ENCODE data around the gene ZMYND11.

The ZMYND11 gene

DNA sequence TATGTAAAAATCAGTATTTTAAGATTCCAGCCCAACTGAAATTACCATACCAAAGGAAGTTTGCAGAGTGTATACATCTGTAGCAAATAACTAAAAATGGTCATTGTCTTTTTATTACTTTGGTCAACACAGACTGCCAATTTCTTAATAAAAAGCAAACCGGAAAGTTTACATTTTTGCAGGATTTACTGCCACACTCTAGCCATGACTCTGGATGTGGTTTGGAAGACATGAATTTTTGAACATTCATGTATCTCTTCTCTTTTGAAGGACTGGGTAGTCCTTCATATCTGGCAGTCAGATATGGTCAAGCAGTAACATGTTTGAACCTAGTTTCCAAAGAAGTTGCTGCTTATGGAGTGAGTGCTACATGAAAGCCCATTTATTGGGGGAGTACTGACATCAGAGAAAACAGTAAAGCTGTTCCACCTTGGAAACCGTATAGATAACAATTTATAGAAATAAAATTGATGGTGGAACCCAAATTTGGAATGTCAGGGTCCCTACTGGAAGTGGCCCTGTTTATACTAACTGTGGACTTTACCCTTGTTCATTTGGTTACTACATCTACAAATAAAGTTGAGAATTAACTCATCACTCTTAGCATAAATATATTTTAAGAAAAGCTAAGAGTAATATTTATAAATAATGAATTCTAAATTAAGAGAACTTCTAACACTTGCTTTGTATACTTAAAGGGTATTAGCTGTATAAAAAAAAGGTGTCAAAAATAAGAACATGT is 84.6 kb downstream of the ZMYND11 start:
- in situ Hi-C loops (cut with MboI; ENCODE audit: low pct_unique_long_range_greater_than_20kb, low sequenced_read_pairs, unreplicated experiment): no loop called here
- TF ChIP-seq, protein P1, sequence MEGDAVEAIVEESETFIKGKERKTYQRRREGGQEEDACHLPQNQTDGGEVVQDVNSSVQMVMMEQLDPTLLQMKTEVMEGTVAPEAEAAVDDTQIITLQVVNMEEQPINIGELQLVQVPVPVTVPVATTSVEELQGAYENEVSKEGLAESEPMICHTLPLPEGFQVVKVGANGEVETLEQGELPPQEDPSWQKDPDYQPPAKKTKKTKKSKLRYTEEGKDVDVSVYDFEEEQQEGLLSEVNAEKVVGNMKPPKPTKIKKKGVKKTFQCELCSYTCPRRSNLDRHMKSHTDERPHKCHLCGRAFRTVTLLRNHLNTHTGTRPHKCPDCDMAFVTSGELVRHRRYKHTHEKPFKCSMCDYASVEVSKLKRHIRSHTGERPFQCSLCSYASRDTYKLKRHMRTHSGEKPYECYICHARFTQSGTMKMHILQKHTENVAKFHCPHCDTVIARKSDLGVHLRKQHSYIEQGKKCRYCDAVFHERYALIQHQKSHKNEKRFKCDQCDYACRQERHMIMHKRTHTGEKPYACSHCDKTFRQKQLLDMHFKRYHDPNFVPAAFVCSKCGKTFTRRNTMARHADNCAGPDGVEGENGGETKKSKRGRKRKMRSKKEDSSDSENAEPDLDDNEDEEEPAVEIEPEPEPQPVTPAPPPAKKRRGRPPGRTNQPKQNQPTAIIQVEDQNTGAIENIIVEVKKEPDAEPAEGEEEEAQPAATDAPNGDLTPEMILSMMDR (IDR thresholded peaks at IDR 0.05; ENCODE audit: extremely low read depth, insufficient read depth, missing control alignments): no peak
- DNase-seq (ENCODE audit: low spot score): no peak

DNA sequence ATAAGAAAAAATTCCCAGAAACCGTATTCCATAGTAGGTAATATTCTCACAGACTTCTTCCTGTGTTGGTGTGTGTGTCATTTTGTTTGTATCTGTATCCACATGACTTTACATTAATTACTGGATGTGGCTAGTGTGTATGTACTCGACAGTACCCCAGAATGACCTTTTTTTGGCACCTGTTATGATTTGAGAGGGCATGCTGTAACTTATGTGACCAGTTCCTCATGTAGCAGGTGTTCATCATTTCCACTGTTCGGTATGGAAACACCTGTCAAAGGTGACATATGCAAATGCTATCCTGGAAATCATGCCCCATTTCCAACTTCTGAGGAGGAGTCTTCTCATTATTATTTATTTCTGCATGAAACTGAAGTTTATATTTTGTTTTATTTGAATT is 89.3 kb downstream of the ZMYND11 start:
- DNase-seq (ENCODE audit: low spot score): no peak
- in situ Hi-C loops (cut with MboI; ENCODE audit: low pct_unique_long_range_greater_than_20kb, low sequenced_read_pairs, unreplicated experiment): no loop called here
- TF ChIP-seq, protein P1 (IDR thresholded peaks at IDR 0.05; ENCODE audit: extremely low read depth, insufficient read depth, missing control alignments): no peak

DNA sequence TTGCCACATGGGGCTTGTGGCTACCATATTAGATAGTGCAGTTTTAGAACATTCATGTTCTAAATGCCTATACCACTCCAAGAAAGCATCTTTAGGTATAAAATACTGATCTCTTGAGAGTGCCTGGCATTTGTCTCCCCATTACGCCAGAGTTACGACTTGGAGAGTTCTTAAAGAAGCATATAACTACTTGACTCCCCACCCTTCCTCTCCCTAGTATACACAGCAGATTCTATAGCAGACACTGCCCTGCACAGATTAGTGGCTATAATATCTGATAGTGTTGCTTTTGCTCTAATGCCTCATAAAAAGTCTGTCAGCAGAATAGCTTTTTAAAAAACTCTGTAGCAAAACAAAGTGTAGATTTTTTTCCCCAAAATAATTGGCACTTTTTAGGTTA is 90.8 kb downstream of the ZMYND11 start:
- in situ Hi-C loops (cut with MboI; ENCODE audit: low pct_unique_long_range_greater_than_20kb, low sequenced_read_pairs, unreplicated experiment): no loop called here
- DNase-seq (ENCODE audit: low spot score): no peak
- TF ChIP-seq, protein P1 (IDR thresholded peaks at IDR 0.05; ENCODE audit: extremely low read depth, insufficient read depth, missing control alignments): no peak

DNA sequence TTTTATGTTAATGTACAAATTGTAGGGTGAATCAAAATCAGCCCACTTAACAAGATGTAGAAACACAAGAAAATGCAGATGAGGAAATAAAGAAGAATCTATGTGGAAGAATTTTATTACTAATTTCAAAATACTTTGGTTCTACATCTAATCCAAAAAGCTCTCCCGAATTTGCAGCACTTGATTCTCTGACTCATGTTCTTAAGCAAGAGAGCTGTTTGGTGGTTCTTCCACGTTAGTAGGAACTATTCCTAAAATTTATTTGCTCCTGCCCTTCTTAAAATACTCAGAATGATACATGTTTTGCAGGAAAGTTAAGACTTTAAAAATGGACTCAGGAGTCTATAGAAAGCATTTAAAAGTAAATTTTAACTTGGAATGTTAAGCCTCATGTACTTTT is 91.8 kb downstream of the ZMYND11 start:
- DNase-seq (ENCODE audit: low spot score): no peak
- TF ChIP-seq, protein P1 (IDR thresholded peaks at IDR 0.05; ENCODE audit: extremely low read depth, insufficient read depth, missing control alignments): no peak
- in situ Hi-C loops (cut with MboI; ENCODE audit: low pct_unique_long_range_greater_than_20kb, low sequenced_read_pairs, unreplicated experiment): no loop called here

DNA sequence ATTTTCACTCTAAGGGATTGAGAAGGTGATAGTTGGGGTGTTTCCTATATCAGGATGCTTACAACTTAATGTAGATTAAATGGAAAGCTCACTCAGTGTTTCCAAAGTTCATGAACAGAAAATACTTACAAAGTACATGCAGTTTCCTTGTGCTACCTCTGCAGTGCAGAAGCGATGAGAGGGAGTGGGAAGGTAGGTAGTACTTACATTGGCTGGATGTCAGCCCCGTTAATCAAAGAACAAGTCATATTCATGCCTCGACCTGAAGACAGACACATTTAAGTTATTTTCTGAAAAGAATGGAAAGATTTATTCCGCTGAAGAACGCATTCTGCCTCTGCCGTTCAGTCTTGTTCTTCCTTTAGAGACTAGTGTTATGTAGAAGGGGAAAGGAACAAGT is 93.1 kb downstream of the ZMYND11 start:
- TF ChIP-seq, protein P1 (IDR thresholded peaks at IDR 0.05; ENCODE audit: extremely low read depth, insufficient read depth, missing control alignments): no peak
- no peak for DNase-seq (ENCODE audit: low spot score)
- in situ Hi-C loops (cut with MboI; ENCODE audit: low pct_unique_long_range_greater_than_20kb, low sequenced_read_pairs, unreplicated experiment): no loop called here

DNA sequence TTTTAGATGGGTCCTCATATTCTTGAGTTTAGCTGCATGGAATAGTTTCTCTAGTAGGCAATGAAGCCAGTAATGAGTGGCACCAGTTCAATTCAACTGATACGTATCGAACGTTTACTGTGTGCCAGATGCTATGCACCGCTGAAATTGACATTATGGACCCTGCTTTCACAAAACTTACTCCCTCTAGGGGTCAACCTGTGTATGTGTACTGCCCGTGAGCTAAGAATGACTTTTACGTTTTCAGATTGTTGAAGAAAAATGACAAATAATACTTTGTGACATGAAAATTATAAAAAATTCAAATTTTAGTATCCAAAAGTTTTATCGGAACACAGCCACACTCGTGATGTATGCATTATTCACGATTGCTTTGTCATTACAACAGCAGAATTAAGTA is 95.5 kb downstream of the ZMYND11 start:
- in situ Hi-C loops (cut with MboI; ENCODE audit: low pct_unique_long_range_greater_than_20kb, low sequenced_read_pairs, unreplicated experiment): no loop called here
- no peak for DNase-seq (ENCODE audit: low spot score)
- TF ChIP-seq, protein P1 (IDR thresholded peaks at IDR 0.05; ENCODE audit: extremely low read depth, insufficient read depth, missing control alignments): peak; percentile 9
